ENCODE measurements around the gene ACTR3C. TPM values are rescaled to one million over a fixed set of nuclear protein-coding genes. Genes with fewer than 3 reads are reported as not detected.
"Not testable (repeated sequence)": the region's sequence is repeated elsewhere in the genome, so short reads cannot be mapped to it uniquely, and the experiment has no call there.

Gene ACTR3C
- total RNA-seq, 1 donor = 9.3 TPM

GRCh38 chr7:150314639-150315239 is 8.6 kb downstream of the ACTR3C start:
- Histone ChIP-seq H3K27me3 (ENCODE audit: insufficient read depth, low read length) (no peaks in the 10 kb centered on the region), H3K9me3 (ENCODE audit: low read depth, low read length) (no peaks in the 10 kb centered on the region), H3K4me1 (ENCODE audit: insufficient read depth, low read length) (no peaks in the 10 kb centered on the region), H3K4me3 (ENCODE audit: low read length) (no peak overlapping the region)

DNA sequence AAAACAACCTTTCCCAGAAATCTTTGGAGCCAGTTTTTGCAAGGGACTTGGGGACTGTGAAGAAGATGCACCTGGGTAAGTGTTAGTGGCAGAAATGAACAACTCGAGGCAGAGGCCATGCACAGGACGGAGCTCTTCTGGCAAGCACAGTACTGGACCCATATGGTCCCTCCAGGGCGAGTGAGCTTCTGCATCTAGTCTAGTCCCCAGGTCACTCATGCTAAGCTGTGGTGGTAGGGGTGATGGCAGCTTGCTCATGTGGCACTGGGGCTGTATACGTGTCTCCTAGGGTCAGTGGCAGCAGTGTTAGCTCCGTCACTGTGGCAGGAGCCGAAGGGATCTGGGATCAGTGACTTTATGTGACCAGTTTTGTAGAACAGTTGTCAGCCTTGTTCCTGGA is 9.5 kb downstream of the ACTR3C start:
- no peaks in the 10 kb centered on the region for H3K9me3 ChIP-seq (ENCODE audit: low read depth, low read length)
- no peak overlapping the region for H3K4me3 ChIP-seq (ENCODE audit: low read length)
- no peaks in the 10 kb centered on the region for H3K27me3 ChIP-seq (ENCODE audit: insufficient read depth, low read length)
- no peaks in the 10 kb centered on the region for H3K4me1 ChIP-seq (ENCODE audit: insufficient read depth, low read length)

GRCh38 chr7:150313367-150313809 is 10.0 kb downstream of the ACTR3C start:
- H3K4me3 ChIP-seq (ENCODE audit: low read length) = no peak overlapping the region

GRCh38 chr7:150312649-150313366 is 10.5 kb downstream of the ACTR3C start:
- H3K9me3 ChIP-seq (ENCODE audit: low read depth, low read length); H3K27me3 ChIP-seq (ENCODE audit: insufficient read depth, low read length); H3K4me1 ChIP-seq (ENCODE audit: insufficient read depth, low read length); H3K4me3 ChIP-seq (ENCODE audit: low read length): not testable (repeated sequence)

More at GRCh38 chr7:150313367-150313809, 10.0 kb downstream of the ACTR3C start:
- Histone ChIP-seq H3K9me3 (ENCODE audit: low read depth, low read length) (no peaks in the 10 kb centered on the region), H3K4me1 (ENCODE audit: insufficient read depth, low read length) (no peaks in the 10 kb centered on the region), H3K27me3 (ENCODE audit: insufficient read depth, low read length) (no peaks in the 10 kb centered on the region)

DNA sequence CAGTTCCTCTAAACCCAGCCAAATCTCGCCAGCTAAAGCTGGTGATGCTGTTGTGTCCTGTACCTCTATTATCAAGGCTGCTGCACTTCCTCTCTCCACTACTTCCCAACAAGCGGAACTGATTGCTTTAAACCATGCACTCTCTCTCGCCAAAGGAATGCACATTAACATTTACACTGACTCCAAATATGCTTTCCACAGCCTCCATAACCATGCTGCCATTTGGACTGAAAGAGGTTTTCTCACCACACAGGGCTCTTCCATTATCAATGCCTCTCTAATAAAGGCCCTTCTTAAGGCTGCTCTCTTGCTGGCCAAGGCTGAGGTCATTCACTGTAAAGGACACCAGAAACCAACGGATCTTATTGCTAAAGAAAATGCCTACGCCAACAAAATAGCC is 11.6 kb downstream of the ACTR3C start:
- Histone ChIP-seq H3K9me3 (ENCODE audit: low read depth, low read length) (no peaks in the 10 kb centered on the region), H3K27me3 (ENCODE audit: insufficient read depth, low read length) (no peaks in the 10 kb centered on the region), H3K4me3 (ENCODE audit: low read length) (no peak overlapping the region), H3K4me1 (ENCODE audit: insufficient read depth, low read length) (no peaks in the 10 kb centered on the region)

DNA sequence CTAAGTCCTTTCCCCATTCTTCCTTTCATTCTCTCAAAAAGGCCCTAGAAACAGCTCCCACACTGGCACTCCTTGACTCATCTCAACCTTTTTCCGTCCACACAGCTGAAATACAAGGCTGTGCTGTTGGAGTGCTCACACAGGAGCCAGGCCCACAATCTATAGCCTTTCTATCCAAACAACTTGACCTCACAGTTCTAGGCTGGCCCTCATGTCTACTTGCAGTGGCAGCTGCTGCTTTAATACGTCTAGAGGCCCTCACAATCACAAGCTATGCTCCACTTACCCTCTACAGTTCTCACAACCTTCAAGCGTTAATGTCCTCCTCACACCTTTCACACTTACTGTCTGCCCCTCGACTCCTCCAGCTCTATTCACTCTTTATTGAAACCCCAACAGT is 12.2 kb downstream of the ACTR3C start:
- no peaks in the 10 kb centered on the region for H3K27me3 ChIP-seq (ENCODE audit: insufficient read depth, low read length)
- no peak overlapping the region for H3K4me3 ChIP-seq (ENCODE audit: low read length)
- no peaks in the 10 kb centered on the region for H3K9me3 ChIP-seq (ENCODE audit: low read depth, low read length)
- no peaks in the 10 kb centered on the region for H3K4me1 ChIP-seq (ENCODE audit: insufficient read depth, low read length)

DNA sequence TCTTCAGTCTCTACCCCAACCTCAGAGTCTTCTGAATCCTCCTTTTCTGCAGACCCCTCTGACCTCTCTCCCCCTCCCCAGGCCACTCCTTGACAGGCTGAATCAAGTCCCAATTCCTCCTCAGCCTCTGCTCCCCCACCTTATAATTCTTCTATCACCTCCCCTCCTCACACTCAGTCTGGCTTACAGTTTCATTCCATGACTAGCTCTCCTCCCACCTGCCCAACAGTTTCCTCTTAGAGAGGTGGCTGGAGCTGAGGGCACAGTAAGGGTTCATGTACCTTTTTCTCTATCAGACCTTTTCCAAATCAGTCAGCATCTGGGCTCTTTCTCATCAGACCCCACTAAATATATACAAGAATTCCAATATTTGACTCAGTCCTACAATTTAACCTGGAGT is 14.8 kb downstream of the ACTR3C start:
- H3K9me3 ChIP-seq (ENCODE audit: low read depth, low read length) = no peaks in the 10 kb centered on the region
- H3K4me3 ChIP-seq (ENCODE audit: low read length) = no peak overlapping the region
- H3K4me1 ChIP-seq (ENCODE audit: insufficient read depth, low read length) = no peaks in the 10 kb centered on the region
- H3K27me3 ChIP-seq (ENCODE audit: insufficient read depth, low read length) = no peaks in the 10 kb centered on the region

DNA sequence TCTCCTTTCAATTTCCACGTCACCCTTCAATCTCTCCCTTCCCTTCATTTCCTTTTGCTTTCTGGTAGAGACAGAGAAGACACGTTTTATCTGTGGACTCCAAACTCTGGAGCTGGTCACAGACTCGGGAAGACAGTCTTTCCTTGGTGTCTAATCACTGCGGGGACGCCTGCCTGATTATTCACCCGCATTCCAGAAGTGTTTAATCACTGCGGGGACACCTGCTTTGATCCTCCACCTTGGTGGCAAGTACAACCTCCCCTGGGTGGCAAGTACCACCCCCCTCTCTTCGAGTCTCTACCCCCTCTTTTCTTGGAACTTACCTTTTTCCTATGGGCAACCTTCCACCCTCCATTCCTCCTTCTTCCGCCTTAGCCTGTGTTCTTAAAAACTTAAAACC is 15.4 kb downstream of the ACTR3C start:
- no peak overlapping the region for H3K4me3 ChIP-seq (ENCODE audit: low read length)
- H3K4me1 ChIP-seq (ENCODE audit: insufficient read depth, low read length) = no peaks in the 10 kb centered on the region
- no peaks in the 10 kb centered on the region for H3K27me3 ChIP-seq (ENCODE audit: insufficient read depth, low read length)
- H3K9me3 ChIP-seq (ENCODE audit: low read depth, low read length) = no peaks in the 10 kb centered on the region

- H3K9me3 ChIP-seq (ENCODE audit: low read depth, low read length) = no peaks in the 10 kb centered on the region
- no peaks in the 10 kb centered on the region for H3K4me1 ChIP-seq (ENCODE audit: insufficient read depth, low read length)
- no peak overlapping the region for H3K4me3 ChIP-seq (ENCODE audit: low read length)
- H3K27me3 ChIP-seq (ENCODE audit: insufficient read depth, low read length) = no peaks in the 10 kb centered on the region
These were observed 16.2 kb downstream of the ACTR3C start for GRCh38 chr7:150307129-150307528.

DNA sequence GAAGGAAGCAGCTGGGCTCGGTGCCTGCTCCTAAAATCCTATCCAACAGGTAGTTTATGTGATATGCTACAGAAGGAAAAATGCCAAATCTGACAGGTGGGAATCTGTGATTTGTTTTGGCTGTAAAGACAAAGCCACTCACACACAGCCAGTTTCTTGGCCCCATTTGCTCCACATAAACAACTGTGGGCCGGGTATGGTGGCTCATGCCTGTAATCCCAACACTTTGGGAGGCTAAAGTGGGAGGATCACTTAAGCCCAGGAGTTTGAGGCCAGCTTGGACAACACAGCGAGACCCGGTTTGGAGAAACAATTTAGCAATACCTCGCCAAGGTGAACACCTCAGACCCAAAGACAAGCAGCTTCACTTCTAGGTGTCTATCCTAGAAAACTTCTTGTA is 17.0 kb downstream of the ACTR3C start:
- H3K4me3 ChIP-seq (ENCODE audit: low read length); H3K4me1 ChIP-seq (ENCODE audit: insufficient read depth, low read length); H3K9me3 ChIP-seq (ENCODE audit: low read depth, low read length); H3K27me3 ChIP-seq (ENCODE audit: insufficient read depth, low read length): not testable (repeated sequence)

- H3K9me3 ChIP-seq (ENCODE audit: low read depth, low read length); H3K4me3 ChIP-seq (ENCODE audit: low read length); H3K4me1 ChIP-seq (ENCODE audit: insufficient read depth, low read length); H3K27me3 ChIP-seq (ENCODE audit: insufficient read depth, low read length): not testable (repeated sequence)
These were observed 17.5 kb downstream of the ACTR3C start for GRCh38 chr7:150305903-150306284.

GRCh38 chr7:150305259-150305902 is 18.0 kb downstream of the ACTR3C start:
- not testable (repeated sequence) for H3K4me3 ChIP-seq (ENCODE audit: low read length); H3K4me1 ChIP-seq (ENCODE audit: insufficient read depth, low read length); H3K9me3 ChIP-seq (ENCODE audit: low read depth, low read length); H3K27me3 ChIP-seq (ENCODE audit: insufficient read depth, low read length)

- H3K9me3 ChIP-seq (ENCODE audit: low read depth, low read length); H3K4me1 ChIP-seq (ENCODE audit: insufficient read depth, low read length); H3K27me3 ChIP-seq (ENCODE audit: insufficient read depth, low read length); H3K4me3 ChIP-seq (ENCODE audit: low read length): not testable (repeated sequence)
These were observed 18.7 kb downstream of the ACTR3C start for GRCh38 chr7:150304499-150305258.

DNA sequence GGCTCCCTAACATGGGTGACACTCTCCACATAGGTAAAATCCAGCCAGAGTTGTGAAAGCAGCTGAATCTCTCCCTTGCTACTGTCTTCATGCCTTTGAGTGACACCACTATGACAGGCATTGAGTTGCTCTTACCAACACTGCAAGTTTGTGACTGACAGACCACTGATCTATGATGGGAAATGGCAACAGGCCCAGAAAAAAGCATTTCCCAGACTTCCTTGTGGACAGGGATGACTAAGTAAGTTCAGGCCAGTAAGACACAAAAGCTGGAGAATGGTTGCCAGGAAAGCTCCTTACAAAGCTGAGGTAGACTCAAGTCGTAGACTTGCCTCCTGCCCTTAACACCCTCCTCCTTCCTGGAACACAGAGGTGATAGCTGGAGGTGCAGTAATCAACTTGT is 20.4 kb downstream of the ACTR3C start:
- not testable (repeated sequence) for H3K27me3 ChIP-seq (ENCODE audit: insufficient read depth, low read length); H3K4me3 ChIP-seq (ENCODE audit: low read length); H3K9me3 ChIP-seq (ENCODE audit: low read depth, low read length); H3K4me1 ChIP-seq (ENCODE audit: insufficient read depth, low read length)

DNA sequence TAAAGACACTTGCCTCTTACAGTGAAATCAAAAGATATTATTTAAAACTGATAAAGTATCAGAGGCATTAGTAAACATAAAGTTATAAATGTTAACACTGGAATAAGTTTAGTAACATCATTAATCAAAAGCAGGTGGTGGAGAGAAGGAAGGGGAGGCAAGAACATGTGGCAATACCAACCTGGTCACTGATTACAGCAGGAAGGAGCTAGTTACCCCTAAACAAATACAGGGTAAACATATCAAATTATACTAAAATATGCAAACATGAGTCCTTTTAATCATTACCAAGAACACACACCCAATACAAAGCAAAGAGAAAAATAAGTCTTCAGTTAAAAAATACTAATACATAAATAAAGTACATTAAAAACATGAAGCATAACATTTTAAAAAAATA is 25.4 kb downstream of the ACTR3C start:
- H3K9me3 ChIP-seq (ENCODE audit: low read depth, low read length); H3K4me3 ChIP-seq (ENCODE audit: low read length); H3K27me3 ChIP-seq (ENCODE audit: insufficient read depth, low read length); H3K4me1 ChIP-seq (ENCODE audit: insufficient read depth, low read length): not testable (repeated sequence)

Data from mononuclear cell (primary cell).